Measurements from ENCODE around the gene LSM6.

GRCh38 chr4:146190456-146190855 is 14.9 kb downstream of the LSM6 start:
- TF ChIP-seq CTCF (IDR thresholded peaks at IDR 0.05): no peak
- no peak for TF ChIP-seq POLR2A (IDR thresholded peaks at IDR 0.05)
